GM21825 (cell line): ENCODE measurements around the gene CDYL2.
A peak's percentile ranks its signal among the peaks of the same experiment; 100 is the strongest.
"Not testable (repeated sequence)": the region's sequence is repeated elsewhere in the genome, so short reads cannot be mapped to it uniquely, and the experiment has no call there.

Experiments
- ATAC-seq: cut with Tn5 transposase; IDR thresholded peaks from one replicate; pipeline ENCODE4 v1.9.1; 2021; ENCODE audit warnings: mild to moderate bottlenecking, moderate library complexity; ENCODE audit not compliant: unreplicated experiment

Gene CDYL2

DNA sequence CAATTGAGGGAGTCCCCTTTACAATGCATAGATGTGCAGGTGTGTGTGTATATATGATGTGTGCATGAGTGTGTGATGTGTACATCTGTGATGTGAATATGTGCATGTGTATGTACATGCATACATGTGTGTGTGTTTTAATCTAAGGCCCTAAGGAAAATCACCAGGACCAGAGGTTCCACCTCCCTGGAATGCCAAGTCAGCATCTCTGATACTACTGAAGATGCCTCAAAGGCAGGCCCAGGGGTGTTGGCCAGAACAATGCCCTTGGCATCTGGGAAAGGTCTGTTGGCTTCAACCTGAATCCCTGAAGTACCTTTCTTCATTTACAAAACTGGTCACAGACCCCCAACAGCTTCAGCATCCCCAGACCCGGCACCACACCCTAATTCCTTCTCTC, 129.5 kb downstream of the CDYL2 start:
- no peak for ATAC-seq

DNA sequence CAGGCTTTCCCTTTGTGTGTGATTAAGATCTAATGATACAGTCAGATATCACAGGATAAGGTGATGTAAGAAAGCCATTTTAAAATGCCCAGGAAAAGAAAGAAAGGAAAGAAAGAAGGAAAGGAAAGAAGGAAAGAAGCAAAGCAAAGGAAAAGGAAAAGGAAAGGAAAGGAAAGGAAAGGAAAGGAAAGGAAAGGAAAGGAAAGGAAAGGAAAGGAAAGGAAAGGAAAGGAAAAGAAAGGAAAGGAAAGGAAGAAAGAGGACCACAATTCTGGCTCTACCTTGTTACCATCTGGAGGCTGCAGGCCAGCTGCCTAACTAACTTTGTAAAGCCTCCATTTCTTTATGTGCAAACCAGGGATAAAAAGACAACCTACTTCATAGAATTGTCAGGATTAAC, 132.0 kb downstream of the CDYL2 start:
- ATAC-seq, result no peak

DNA sequence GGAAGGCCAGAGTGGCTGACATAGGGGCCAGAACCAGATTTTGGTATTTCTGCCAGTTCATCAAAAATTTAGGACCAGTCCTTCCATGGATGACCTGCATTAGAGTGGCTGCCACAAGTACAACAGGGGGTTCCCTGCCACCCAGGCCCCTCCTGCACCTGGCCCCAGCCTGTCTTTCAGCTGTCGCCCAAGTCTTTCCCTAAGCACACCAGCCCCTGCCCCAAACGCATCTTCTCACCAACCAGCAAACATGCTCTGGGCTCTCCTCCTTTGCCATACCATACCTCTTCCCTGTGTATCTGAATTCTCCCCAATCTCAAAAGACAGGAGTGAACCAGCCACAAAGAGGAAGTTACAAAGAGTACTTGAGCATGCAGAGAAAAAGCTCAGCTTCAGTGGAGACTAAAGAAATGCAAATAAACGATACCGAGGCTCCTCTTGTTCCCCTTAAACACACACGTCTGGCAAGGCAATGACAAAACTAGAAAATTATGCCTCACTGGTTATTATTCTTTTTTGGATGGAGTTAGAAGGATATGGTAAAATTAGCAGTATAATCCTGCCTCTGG, 133.0 kb downstream of the CDYL2 start:
- peak; percentile 55 for ATAC-seq

DNA sequence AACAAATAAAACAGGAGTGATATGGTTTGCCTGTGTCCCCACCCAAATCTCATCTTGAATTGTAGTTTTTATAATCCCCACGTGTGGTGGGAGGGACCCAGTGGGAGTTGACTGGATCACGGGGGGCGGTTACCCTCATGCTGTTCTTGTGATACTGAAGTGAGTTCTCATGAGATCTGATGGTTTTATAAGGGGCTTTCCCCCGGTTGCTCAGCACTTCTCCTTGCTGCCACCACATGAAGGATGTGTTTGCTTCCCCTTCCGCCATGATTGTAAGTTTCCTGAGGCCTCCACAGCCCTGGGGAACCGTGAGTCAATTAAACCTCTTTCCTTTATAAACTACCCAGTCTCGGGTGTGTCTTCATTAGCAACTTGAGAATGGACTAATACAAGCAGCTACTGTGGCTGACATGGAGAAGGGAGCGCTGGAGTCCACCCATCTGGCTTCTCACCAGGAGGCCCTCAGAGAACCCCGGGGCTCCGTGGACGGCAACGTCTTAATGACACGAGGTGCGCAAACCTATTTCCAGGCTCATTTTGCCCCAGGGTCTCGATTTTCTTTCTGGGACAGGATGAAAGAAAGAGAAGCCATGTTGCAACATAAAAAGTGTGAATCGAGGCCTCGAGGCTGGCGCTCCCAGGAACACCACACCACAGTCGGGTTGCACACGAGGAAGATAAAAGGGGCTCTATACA, 134.1 kb downstream of the CDYL2 start:
- ATAC-seq, result no peak

DNA sequence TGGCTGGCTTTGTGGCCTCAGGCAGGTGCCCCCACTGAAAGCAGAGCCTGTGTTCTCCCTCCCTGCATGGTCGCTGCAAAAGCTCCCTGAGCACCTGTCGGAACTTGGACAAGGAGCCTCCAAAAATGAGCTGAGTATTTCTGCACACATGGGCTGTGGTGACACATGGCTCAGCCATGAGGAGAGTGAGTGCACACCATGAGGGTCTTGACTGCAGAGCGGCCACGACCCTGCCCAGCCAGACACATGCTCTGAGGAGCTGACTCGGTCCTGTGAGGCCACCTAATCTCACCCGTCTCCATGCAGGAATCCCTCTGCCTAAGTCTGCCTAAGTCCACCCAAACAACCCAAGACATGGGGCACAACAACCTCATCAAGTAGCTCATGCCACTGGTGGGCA, 134.7 kb downstream of the CDYL2 start:
- no peak for ATAC-seq

DNA sequence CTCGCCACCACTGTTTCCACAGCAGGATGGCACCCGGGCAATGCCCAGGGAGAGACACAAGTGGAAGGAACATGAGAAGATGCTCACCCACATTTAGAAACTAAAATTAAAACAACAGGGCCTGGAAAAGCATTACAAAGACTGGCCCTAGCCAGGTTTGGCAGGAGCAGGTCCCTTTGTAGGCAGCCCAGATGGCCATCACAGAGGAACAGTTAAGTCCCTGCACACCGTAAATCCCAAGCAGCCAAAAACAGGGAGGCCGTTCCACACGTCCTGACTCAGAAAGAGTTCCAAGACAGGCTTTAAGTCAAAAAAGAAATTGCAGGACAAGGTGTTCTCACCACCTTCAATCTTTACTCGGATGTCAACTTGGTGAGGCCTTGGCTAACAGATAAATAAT, 136.5 kb downstream of the CDYL2 start:
- no peak for ATAC-seq

DNA sequence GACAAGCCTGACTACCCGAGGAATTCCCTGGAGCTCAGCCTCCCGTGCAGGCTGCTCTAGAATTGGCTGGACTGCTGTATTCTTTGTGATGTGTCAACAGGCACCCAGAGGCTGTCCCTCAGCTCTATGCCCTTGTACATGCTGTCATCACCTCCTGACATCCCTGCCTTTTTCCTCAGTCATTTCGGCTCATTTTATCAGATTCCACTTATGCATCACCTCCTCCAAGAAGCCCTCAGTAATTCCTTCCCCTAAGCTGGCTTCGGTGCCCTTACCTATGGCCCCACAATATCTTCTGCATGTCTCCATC, 137.2 kb downstream of the CDYL2 start:
- no peak for ATAC-seq

DNA sequence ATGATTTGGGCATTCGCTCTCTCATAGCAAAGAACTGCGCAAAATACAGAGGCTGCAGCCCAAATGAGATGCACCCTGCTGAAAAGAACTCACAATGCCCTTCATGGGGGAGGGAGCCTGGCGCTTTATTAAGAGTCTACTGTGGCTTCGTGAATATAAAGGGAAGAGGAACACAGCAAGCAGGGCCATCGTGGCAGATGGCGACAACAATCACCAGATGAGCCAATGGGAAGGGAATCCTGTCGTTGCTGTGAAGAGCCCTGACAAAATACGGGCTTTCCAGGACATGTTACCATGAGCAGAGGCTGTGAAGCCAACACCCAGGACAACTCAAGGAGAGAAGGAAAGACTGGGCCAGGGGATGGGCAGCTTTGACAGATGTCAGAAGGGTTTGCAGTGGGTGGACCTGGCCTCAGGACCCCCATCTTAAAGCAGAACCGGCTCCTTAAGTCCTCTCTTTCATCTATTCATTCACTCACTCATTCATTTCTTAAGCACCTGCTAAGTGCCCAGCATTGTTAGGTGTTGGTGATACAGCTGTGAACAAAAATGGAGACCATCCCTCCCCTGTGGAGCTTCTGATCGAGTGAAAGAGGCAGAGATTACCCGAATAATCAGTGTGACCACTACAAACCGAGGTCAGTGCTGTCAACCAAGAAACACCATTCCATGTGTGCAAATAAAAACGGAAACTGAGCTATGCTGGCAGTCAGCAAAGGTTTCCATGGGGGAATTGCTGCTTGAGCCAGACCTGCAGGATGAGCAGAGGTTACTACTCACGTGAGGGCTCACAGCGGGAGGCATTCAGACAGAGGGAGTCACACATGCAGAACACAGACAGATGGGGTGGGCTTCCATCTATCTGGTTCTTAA, 137.8 kb downstream of the CDYL2 start:
- no peak for ATAC-seq

DNA sequence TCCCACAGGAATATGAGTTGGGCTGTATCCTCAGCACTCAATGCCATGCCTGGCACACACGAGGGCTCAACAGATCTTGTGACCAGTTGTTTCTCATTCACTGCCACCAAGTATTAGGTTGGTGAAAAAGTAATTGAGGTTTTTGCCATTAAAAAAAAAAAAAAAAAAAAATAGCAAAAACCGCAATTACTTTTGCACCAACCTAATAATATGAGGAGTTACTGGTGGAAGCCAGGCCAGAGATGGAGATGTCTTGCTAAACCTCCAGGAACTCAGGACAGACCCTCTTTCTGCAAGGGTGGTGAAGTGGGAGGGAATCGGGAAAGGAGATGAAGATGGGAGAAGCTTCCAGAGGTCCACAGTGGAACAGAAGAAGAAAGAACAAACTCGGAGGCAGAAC, 139.0 kb downstream of the CDYL2 start:
- ATAC-seq, result no peak

DNA sequence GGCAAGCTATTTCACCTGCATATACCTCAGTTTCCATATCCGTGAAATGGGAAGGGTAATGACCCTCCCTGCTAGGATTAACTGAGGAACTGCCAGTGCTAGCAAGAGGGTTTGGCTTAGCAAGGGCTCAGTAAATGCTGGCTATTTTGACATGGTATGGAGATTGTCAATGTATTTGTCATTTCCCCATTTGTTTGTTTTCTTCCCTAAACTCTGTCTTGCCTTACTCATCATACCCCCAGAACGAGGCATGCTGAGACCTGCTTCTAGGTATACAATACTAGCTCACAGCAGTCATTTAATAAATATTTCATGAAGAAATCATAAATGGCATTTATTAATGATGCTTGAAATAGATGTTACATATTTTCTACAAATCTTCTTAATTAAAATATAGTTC, 139.6 kb downstream of the CDYL2 start:
- ATAC-seq, result no peak

DNA sequence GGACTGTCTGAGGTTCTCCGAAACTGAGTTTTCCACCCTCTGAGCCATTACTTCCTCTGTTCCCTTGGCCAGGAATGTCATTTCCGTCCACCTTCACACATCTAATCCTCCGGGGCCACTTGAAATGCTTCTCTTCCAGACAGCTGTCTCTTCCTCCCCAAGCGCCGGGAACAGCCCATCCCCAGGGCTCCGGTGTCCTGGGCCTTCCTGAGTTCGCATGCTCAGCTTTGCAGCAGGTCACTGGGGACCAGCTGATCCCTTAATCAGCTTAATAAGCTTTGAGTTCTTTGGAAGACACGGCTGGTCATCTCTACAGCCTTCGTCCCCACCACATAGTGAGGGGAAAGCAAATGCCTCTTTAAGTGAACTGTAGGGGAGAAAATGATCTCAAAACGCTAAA, 140.2 kb downstream of the CDYL2 start:
- ATAC-seq, result no peak

DNA sequence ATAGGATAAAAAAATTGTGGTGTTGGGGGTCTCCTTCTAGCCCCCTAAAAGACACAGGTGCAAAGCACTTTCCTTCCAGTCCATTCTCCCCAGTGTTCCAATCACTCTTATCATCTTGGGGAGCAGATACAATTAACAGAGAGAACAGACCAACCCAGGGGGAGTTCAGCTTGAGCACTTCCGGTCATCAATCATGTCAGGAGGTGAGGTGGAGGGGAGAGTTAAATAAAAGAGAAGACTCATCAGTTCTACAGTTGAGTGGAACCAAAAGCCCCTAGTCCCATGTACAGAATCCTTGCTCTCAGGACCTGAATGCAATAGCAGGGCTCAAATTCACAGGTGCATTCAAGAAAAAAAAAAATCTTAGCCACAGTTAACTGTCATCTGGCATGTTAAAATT, 141.3 kb downstream of the CDYL2 start:
- no peak for ATAC-seq

DNA sequence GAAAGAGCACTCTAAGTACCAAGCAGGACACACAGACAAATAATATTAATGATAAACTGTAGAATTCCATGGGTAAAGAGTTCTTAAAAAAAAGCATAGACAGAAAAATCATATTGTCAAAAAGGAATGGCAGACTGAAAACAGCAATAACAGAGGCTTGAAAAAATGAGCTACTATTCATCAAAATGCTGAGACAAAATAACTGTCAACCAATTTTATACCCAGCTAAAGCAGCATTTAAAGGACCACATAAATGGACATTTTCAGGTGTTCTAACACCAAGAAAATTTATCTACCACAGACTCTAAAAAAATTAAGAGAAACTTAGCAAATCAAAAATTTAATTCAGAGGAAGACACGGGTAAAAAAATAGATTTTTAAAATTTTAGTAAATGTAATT, 144.5 kb downstream of the CDYL2 start:
- no peak for ATAC-seq

DNA sequence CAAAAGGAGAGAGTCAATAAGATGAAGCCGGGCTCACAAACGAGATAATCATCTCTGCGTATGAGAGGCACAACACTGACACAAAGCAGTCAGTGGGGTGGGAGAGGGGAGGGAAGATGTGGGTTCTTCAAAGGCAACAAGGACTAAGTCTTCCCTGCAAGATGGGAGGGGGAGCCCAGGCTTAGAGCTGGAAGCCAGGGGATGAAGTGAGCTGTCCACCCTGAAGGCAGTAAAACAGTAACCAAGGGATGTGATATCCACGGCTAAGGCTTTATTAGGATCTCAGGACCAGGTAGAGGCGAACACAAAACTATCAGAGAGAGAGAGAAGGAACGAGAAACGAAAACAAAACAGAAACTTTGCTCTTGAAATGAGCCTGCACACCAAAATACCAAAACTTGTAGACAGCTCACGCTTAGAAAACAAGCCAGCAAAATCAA, 147.7 kb downstream of the CDYL2 start:
- ATAC-seq, result peak; percentile 96

DNA sequence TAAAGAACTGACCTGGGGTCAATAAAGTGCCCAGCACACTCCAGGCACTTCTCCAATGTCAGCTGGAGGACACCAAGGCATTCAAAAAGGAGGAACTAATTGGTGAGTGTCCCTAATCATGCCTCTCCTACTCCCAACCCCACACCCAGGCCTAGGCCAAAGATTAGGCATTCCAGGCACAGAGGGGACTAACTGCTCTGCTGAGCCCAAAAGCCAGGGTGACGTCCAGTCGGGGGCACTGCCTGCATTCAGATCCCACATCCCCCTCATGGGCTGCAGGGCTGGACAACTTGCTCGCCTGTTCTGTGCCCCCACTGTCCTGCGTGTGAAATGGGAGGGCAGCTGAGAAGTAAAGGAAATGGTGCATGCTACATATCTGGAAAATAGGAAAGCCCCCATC, 148.2 kb downstream of the CDYL2 start:
- ATAC-seq, result no peak

DNA sequence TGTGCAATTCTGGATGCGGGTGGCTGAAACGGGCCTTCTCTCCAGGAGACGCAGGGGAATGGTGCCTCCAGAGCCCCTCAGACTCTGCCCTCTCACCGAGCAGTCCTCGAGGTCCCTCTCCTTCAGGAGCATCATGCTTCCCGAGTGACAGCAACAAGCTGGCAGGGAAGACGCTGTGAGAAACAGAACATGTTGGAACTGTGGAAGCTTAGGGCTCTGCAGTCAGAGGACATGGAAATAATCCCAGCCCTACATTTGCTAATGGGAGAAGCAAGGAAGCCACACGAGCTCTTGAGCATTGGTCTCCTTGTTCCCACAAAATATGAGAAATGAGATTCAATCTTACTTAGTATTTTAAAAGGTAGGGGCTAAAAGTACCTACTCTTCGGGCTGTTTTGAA, 148.6 kb downstream of the CDYL2 start:
- no peak for ATAC-seq

DNA sequence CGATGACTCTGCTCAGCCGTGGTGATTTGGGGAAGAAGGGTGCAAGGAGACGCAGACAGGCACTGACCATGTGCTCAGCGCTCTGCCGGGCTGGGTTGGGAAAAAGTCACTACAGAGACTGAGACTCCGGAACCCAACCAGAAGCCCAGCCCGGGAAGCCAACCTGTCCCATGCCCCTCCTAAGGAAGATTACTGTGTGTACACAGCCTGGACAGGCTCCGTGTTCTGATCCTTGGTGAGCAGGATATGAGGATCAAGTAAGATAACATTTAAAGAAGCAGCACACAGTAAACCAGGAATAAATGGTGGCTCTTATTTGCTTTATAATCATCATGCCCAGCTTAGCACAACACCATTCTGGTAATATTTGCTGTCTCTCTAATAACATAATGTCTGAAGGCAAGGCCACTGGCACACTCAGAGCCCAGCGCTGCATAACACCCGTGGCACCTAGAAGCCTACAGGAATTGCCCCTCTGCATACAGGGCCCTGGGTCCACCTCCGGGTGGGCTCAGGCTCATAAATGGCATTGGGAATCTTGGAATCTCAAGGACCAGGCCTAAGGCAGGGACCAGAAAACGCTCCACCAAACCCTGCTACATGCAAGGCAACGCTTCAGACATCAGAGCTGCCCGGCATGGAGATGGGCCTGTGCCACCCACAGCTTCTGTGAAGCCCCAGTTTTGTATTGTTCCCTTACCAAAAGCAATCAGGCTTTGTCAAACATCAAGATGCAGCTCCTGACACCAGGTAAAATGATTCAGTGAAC, 150.1 kb downstream of the CDYL2 start:
- no peak for ATAC-seq

DNA sequence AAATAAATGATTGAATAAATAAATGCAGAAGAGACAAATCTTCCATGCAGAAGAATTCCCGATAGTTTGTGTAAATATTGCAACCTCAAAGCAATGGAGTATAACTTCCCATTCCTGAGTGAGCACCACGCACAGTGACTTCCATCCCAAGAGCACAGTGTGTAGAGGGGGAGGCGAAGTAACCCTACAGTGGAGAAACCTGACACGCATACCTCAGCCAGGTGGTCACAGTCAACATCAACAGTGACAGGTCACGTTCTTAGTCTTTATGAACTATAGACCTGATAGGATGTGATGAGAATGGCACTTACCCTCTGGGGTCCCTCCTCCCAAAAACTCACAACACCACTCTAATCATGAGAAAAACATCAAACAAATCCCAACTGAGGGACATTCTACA, 152.0 kb downstream of the CDYL2 start:
- ATAC-seq, result no peak

DNA sequence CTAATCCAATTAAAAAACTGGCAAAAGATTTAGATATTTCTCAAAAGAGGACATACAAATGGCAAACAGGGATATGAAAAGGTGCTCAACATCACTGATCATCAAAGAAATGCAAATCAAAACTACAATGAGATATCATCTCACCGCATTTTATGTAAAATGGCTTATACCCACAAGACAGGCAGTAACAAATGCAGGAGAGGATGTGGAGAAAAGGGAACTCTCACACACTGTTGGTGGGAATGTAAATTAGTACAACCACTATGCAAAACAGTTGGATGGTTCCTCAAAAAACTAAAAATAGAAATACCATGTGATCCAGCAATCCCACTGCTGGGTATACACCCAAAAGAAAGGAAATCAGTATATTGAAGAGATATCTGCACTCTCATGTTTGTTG, 154.1 kb downstream of the CDYL2 start:
- not testable (repeated sequence) for ATAC-seq

DNA sequence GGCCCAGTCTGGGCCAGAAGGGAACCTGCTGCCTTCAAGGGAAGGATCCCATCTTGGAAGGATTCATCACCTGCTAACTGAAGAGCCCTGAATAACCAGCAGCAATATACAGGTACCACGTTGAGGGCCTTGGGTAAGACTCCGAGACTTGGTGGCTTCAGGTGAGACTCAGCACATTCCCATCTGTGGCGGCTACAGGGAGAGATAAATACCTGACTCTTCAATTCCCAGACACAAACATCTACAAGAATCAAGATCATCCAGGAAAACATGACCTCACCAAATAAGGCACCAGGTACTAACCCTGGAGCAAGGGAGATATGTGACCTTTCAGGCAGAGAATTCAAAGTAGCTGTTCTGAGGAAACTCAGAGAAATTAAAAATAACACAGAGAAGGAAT, 164.1 kb downstream of the CDYL2 start:
- ATAC-seq, result no peak

DNA sequence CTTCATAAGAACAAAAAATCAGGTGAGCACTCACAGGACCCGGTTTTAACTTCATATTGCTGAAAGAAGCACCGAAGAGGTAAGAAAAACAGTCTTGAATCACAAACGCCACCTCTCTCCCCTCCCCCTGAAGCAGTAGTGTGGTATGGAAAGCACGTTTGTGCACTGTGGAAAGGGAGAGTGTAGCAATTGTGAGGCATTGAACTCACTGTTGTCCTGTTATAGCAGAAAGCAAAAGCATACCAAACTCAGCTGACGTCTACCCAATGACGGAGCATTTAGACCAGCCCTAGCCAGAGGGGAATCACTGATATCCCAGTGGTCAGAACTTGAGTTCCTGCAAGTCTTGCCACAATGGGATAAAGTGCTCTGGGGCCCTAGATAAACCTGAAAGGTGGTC, 164.8 kb downstream of the CDYL2 start:
- ATAC-seq, result no peak

DNA sequence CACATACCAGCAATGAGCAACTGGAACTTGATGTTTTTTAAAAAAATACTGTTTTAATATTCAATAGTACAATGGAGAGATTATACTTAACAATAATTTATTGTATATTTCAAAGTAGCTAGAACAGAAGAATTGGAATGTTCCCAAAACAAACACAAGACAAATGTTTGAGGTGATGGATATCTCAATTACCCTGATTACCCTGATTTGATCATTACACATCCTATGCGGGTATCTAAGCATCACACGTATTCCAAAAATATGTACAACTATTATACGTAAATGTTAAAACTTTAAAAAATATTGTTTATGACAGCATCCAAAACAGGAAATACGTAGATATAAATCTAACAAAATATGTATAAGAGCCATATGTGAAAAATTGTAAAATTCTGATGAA, 166.8 kb downstream of the CDYL2 start:
- ATAC-seq, result no peak
